ENCODE measurements around the gene CPAMD8.

DNA sequence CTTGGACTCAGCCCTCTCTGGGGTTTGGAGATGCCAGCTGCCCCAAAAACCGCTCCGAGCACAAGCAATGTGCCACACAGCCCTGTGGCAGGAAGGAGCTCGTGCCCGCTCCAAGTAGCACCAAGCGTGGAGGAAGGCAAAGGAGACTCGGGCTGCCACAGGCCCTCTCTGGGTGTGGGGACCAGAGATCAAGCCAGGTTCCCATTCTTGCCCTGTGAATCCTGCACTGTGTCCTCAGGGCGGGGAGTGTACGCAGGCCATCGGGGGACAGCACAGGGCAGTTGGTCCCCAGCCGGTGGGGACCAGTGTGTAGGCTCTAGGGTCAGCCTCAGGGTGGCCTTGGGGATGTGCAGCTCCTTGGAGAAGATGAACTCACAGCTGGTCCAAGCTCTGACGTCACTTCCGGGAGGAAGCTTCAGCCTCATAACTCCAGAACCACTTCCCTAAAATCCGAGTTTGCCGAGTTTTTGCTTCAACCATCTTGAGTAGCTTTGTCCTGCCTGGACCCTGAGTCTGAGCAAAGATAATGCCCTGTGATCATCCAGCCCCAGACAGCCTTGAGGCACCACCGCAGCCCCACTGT is 9.3 kb upstream of the CPAMD8 start:
- TF ChIP-seq, protein P1, sequence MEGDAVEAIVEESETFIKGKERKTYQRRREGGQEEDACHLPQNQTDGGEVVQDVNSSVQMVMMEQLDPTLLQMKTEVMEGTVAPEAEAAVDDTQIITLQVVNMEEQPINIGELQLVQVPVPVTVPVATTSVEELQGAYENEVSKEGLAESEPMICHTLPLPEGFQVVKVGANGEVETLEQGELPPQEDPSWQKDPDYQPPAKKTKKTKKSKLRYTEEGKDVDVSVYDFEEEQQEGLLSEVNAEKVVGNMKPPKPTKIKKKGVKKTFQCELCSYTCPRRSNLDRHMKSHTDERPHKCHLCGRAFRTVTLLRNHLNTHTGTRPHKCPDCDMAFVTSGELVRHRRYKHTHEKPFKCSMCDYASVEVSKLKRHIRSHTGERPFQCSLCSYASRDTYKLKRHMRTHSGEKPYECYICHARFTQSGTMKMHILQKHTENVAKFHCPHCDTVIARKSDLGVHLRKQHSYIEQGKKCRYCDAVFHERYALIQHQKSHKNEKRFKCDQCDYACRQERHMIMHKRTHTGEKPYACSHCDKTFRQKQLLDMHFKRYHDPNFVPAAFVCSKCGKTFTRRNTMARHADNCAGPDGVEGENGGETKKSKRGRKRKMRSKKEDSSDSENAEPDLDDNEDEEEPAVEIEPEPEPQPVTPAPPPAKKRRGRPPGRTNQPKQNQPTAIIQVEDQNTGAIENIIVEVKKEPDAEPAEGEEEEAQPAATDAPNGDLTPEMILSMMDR (IDR thresholded peaks at IDR 0.05) = no peak
- no peak for TF ChIP-seq POLR2A (IDR thresholded peaks at IDR 0.05)
